CD4-positive, alpha-beta T cell treated with Interleukin-1 beta for 1 hour (primary cell): ENCODE measurements around the gene KRTAP10-1.
"Not testable (repeated sequence)": the region's sequence is repeated elsewhere in the genome, so short reads cannot be mapped to it uniquely, and the experiment has no call there.

ENCODE experiments used
- DNase-seq, 2 donors: peaks; one replicate each; pipeline ENCODE4 v3.0.0-alpha.2; 2020 to 2022

Gene KRTAP10-1

GRCh38 chr21:44514746-44515358 is 25.1 kb downstream of the KRTAP10-1 start:
- DNase-seq, result no peak

- no peak for DNase-seq
These were observed 25.8 kb downstream of the KRTAP10-1 start for GRCh38 chr21:44514218-44514520.

- DNase-seq, result no peak
These were observed 26.4 kb downstream of the KRTAP10-1 start for GRCh38 chr21:44513389-44514217.

- no peak for DNase-seq
These were observed 27.3 kb downstream of the KRTAP10-1 start for GRCh38 chr21:44512496-44513388.

- no peak for DNase-seq
These were observed 28.1 kb downstream of the KRTAP10-1 start for GRCh38 chr21:44511938-44512275.

- DNase-seq, result no peak
These were observed 28.6 kb downstream of the KRTAP10-1 start for GRCh38 chr21:44511219-44511937.

- peak; percentile 78 to 82 for DNase-seq
These were observed 29.3 kb downstream of the KRTAP10-1 start for GRCh38 chr21:44510508-44511218.

GRCh38 chr21:44510109-44510507 is 29.9 kb downstream of the KRTAP10-1 start:
- no peak for DNase-seq

- no peak for DNase-seq
These were observed 30.5 kb downstream of the KRTAP10-1 start for GRCh38 chr21:44509539-44509938.

- no peak for DNase-seq
These were observed 31.1 kb downstream of the KRTAP10-1 start for GRCh38 chr21:44508711-44509445.

- DNase-seq, result no peak
These were observed 31.6 kb downstream of the KRTAP10-1 start for GRCh38 chr21:44508426-44508710.

GRCh38 chr21:44507673-44508425 is 32.1 kb downstream of the KRTAP10-1 start:
- no peak for DNase-seq

- no peak for DNase-seq
These were observed 33.4 kb downstream of the KRTAP10-1 start for GRCh38 chr21:44506279-44507255.

GRCh38 chr21:44505673-44506278 is 34.2 kb downstream of the KRTAP10-1 start:
- DNase-seq, result no peak

- peak in 1 of 2 donors; percentile 12 for DNase-seq
These were observed 36.0 kb downstream of the KRTAP10-1 start for GRCh38 chr21:44503901-44504399.

- not testable (repeated sequence) for DNase-seq
These were observed 36.7 kb downstream of the KRTAP10-1 start for GRCh38 chr21:44503006-44503889.

GRCh38 chr21:44502171-44502958 is 37.6 kb downstream of the KRTAP10-1 start:
- no peak for DNase-seq
